ENCODE measurements around the gene PDSS2. TPM values are rescaled to one million over a fixed set of nuclear protein-coding genes. Genes with fewer than 3 reads are reported as not detected.
"Not testable (repeated sequence)": the region's sequence is repeated elsewhere in the genome, so short reads cannot be mapped to it uniquely, and the experiment has no call there.

Gene PDSS2
- total RNA-seq, 1 experiment from 2014 or later, result 17.8 TPM

- ChIA-PET CTCF (no interaction called here), POLR2A (ENCODE audit: unreplicated experiment) (no interaction called here)
- no peaks in the 10 kb centered on the region for H3F3A ChIP-seq (ENCODE audit: insufficient read depth, low read depth)
- no peaks in the 10 kb centered on the region for H3K9me2 ChIP-seq (ENCODE audit: insufficient read depth)
- H3K36me3 ChIP-seq (ENCODE audit: low read depth), result 0 out of 2 replicates have a peak, but pooled peaks cover 3% of the 10 kb centered on the region
- no peak for DNase-seq
- H3K4me3 ChIP-seq, result no peak overlapping the region
- H3K9me3 ChIP-seq (ENCODE audit: insufficient read depth, low read depth), result no peaks in the 10 kb centered on the region
- H3K79me2 ChIP-seq (ENCODE audit: low read depth), result peaks cover 13% of the 10 kb centered on the region; the same call in 1 of the 2 replicates
- H2AFZ ChIP-seq, result no peak overlapping the region
- H3K4me1 ChIP-seq (replicated peaks; ENCODE audit: insufficient read depth), result no peaks in the 10 kb centered on the region
- no TSS peak for BruUV-seq (replicated peaks)
- TF ChIP-seq EZH2 (IDR thresholded peaks at IDR 0.05; ENCODE audit: low read depth), result no peak
- no peak for TF ChIP-seq CTCF (conservative IDR thresholded peaks at IDR 0.05)
- intact Hi-C loops (cut with micrococcal nuclease; ENCODE audit: unreplicated experiment), result no loop called here
- H4K20me1 ChIP-seq (ENCODE audit: insufficient read depth), result 0 out of 2 replicates have a peak, but pooled peaks cover 2% of the 10 kb centered on the region
- no peak overlapping the region for H3K4me2 ChIP-seq
- H3K27ac ChIP-seq, result no peak overlapping the region
- no peaks in the 10 kb centered on the region for H3K27me3 ChIP-seq (ENCODE audit: insufficient read depth, low read depth)
Measured at GRCh38 chr6:107434812-107435211, 24.6 kb downstream of the PDSS2 start.

- H3K4me1 ChIP-seq (replicated peaks; ENCODE audit: insufficient read depth); H3K36me3 ChIP-seq (ENCODE audit: low read depth); H4K20me1 ChIP-seq (ENCODE audit: insufficient read depth); H3K79me2 ChIP-seq (ENCODE audit: low read depth); DNase-seq; H3K27ac ChIP-seq; POLR2A ChIA-PET (ENCODE audit: unreplicated experiment); intact Hi-C loops (cut with micrococcal nuclease; ENCODE audit: unreplicated experiment); H3K4me3 ChIP-seq; H3K4me2 ChIP-seq; H3K9me2 ChIP-seq (ENCODE audit: insufficient read depth); H2AFZ ChIP-seq; CTCF ChIA-PET; H3F3A ChIP-seq (ENCODE audit: insufficient read depth, low read depth); BruUV-seq (replicated peaks); H3K27me3 ChIP-seq (ENCODE audit: insufficient read depth, low read depth): not testable (repeated sequence)
- peaks cover 15% of the 10 kb centered on the region; the same call in 1 of the 2 replicates for H3K9me3 ChIP-seq (ENCODE audit: insufficient read depth, low read depth)
Measured at GRCh38 chr6:107425951-107426350, 33.4 kb downstream of the PDSS2 start.

- Histone ChIP-seq H4K20me1 (ENCODE audit: insufficient read depth) (no peaks in the 10 kb centered on the region), H3K4me3 (no peak overlapping the region), H3K27ac (no peak overlapping the region), H2AFZ (no peak overlapping the region), H3K27me3 (ENCODE audit: insufficient read depth, low read depth) (no peaks in the 10 kb centered on the region), H3F3A (ENCODE audit: insufficient read depth, low read depth) (no peaks in the 10 kb centered on the region), H3K36me3 (ENCODE audit: low read depth) (no peaks in the 10 kb centered on the region), H3K79me2 (ENCODE audit: low read depth) (peaks cover 7% of the 10 kb centered on the region), H3K9me2 (ENCODE audit: insufficient read depth) (no peaks in the 10 kb centered on the region), H3K9me3 (ENCODE audit: insufficient read depth, low read depth) (peaks cover 15% of the 10 kb centered on the region; the same call in 1 of the 2 replicates), H3K4me1 (replicated peaks; ENCODE audit: insufficient read depth) (no peaks in the 10 kb centered on the region; the same call in 1 of the 2 replicates), H3K4me2 (no peak overlapping the region)
- no peak for DNase-seq
- no peak for TF ChIP-seq CTCF (conservative IDR thresholded peaks at IDR 0.05)
- no peak for TF ChIP-seq EZH2 (IDR thresholded peaks at IDR 0.05; ENCODE audit: low read depth)
- ChIA-PET CTCF (no interaction called here), POLR2A (ENCODE audit: unreplicated experiment) (interaction anchor here (0.5 to 0.7 kb wide), 2 partner anchors 28 to 234 kb away, joined by 13 to 16 read pairs; no protein-coding TSS in a partner anchor)
- intact Hi-C loops (cut with micrococcal nuclease; ENCODE audit: unreplicated experiment), result no loop called here
- BruUV-seq (replicated peaks), result no TSS peak
Measured at GRCh38 chr6:107423474-107423990, 35.8 kb downstream of the PDSS2 start.
